GM12865 (cell line): Measurements from ENCODE around the gene MCM5.

ENCODE experiments used
- DNase-seq: peaks from one replicate; pipeline ENCODE4 v3.0.0; 2010; ENCODE audit warnings: low read depth
- H3K4me3 ChIP-seq: 2 replicates; pipeline ENCODE4 v1.5.1; 2011; ENCODE audit warnings: mild to moderate bottlenecking, low read depth, low read length, control low read depth
- TF ChIP-seq, protein P1 (sequence below): IDR thresholded peaks from 2 replicates; pipeline ENCODE4 v1.5.1; 2011; ENCODE audit warnings: low read length, control low read depth, low read depth, inconsistent platforms; ENCODE audit not compliant: insufficient read depth; ENCODE audit errors: missing control alignments

The MCM5 gene

GRCh38 chr22:35403356-35403755, 3.4 kb downstream of the MCM5 start:
- DNase-seq: no peak
- H3K4me3 ChIP-seq: no peak overlapping the region
- TF ChIP-seq, protein P1, sequence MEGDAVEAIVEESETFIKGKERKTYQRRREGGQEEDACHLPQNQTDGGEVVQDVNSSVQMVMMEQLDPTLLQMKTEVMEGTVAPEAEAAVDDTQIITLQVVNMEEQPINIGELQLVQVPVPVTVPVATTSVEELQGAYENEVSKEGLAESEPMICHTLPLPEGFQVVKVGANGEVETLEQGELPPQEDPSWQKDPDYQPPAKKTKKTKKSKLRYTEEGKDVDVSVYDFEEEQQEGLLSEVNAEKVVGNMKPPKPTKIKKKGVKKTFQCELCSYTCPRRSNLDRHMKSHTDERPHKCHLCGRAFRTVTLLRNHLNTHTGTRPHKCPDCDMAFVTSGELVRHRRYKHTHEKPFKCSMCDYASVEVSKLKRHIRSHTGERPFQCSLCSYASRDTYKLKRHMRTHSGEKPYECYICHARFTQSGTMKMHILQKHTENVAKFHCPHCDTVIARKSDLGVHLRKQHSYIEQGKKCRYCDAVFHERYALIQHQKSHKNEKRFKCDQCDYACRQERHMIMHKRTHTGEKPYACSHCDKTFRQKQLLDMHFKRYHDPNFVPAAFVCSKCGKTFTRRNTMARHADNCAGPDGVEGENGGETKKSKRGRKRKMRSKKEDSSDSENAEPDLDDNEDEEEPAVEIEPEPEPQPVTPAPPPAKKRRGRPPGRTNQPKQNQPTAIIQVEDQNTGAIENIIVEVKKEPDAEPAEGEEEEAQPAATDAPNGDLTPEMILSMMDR: no peak

GRCh38 chr22:35404176-35404575, 4.2 kb downstream of the MCM5 start:
- no peak overlapping the region for H3K4me3 ChIP-seq
- DNase-seq: no peak
- TF ChIP-seq, protein P1: no peak

GRCh38 chr22:35406443-35406842, 6.5 kb downstream of the MCM5 start:
- DNase-seq: no peak
- no peak overlapping the region for H3K4me3 ChIP-seq
- TF ChIP-seq, protein P1: no peak

- no peak overlapping the region for H3K4me3 ChIP-seq
- no peak for DNase-seq
- TF ChIP-seq, protein P1: no peak
These were observed 7.4 kb downstream of the MCM5 start for GRCh38 chr22:35407362-35407761.

GRCh38 chr22:35409783-35410662, 10.1 kb downstream of the MCM5 start:
- H3K4me3 ChIP-seq: peak overlapping the region; percentile 30
- DNase-seq: peak; percentile 90
- TF ChIP-seq, protein P1: no peak

GRCh38 chr22:35410663-35411034, 10.7 kb downstream of the MCM5 start:
- DNase-seq: no peak
- H3K4me3 ChIP-seq: peak overlapping the region; percentile 30
- TF ChIP-seq, protein P1: peak; percentile 12
